ENCODE results near the gene SPRED2.
"Not testable (repeated sequence)": the region's sequence is repeated elsewhere in the genome, so short reads cannot be mapped to it uniquely, and the experiment has no call there.

Gene SPRED2

DNA sequence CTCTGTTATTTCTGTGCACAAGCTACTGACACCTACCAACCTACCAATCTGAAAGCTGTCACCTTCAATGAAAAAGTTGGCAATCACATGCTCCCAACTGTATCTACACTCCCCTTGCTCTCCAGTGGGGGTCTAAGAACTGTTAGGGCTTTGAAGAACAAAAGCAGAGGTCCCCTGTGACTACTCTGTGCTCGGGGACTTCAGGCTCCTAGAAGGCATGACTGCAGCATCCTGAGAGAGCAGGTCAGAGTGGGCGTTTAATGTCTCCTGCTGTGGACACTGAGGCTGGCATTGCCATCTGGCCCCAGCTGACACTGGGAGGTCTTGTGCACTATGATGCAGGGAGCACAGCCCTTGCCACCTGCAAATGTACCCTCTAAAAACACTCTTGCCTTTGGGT is 111.5 kb downstream of the SPRED2 start:
- DNase-seq (ENCODE audit: low read depth): no peak
- H3K4me3 ChIP-seq (ENCODE audit: low read depth, low read length): no peak overlapping the region
- TF ChIP-seq, protein P1, sequence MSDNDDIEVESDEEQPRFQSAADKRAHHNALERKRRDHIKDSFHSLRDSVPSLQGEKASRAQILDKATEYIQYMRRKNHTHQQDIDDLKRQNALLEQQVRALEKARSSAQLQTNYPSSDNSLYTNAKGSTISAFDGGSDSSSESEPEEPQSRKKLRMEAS (IDR thresholded peaks at IDR 0.05; ENCODE audit: low read depth, low read length): no peak
- no peak for TF ChIP-seq MYC (IDR thresholded peaks at IDR 0.05; ENCODE audit: low read depth, low read length)
- TF ChIP-seq, protein P2, sequence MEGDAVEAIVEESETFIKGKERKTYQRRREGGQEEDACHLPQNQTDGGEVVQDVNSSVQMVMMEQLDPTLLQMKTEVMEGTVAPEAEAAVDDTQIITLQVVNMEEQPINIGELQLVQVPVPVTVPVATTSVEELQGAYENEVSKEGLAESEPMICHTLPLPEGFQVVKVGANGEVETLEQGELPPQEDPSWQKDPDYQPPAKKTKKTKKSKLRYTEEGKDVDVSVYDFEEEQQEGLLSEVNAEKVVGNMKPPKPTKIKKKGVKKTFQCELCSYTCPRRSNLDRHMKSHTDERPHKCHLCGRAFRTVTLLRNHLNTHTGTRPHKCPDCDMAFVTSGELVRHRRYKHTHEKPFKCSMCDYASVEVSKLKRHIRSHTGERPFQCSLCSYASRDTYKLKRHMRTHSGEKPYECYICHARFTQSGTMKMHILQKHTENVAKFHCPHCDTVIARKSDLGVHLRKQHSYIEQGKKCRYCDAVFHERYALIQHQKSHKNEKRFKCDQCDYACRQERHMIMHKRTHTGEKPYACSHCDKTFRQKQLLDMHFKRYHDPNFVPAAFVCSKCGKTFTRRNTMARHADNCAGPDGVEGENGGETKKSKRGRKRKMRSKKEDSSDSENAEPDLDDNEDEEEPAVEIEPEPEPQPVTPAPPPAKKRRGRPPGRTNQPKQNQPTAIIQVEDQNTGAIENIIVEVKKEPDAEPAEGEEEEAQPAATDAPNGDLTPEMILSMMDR (IDR thresholded peaks at IDR 0.05; ENCODE audit: low read depth, low read length): no peak
- no peak for TF ChIP-seq POLR2A (IDR thresholded peaks at IDR 0.05; ENCODE audit: extremely low read depth, insufficient read length)

DNA sequence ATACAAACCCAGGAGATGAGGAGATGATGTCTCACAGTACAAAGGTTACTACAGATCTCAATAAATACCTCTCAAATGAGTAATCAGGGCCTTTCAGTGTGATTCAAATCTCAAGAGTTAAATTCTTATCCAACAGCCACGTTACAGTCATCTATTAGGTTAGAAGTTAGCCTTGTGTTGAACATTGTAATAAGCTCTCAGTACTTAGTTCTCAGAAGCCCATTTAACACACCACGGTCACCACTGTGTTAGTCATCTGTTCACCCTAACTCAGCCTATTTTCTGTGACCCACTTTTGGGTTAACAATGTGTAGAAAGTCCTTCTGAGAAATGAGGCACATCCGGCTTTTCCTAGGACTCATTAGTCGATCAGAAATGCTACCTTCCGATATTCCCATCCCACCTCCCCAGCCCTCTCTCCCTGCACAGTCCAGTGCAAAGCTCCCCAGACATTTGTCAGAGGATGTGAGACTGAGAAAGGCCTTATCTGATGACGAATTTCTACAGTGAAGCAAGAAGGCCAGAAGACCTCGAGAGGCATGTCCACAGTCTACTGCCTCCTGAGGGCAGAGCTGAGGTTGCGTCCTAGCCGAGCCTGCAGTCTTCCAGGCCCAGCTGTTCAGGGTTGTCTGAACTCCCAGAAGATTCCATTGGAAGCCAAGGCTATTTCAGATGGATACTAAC is 112.2 kb downstream of the SPRED2 start:
- H3K4me3 ChIP-seq (ENCODE audit: low read depth, low read length): no peak overlapping the region
- DNase-seq (ENCODE audit: low read depth): peak; percentile 38
- TF ChIP-seq, protein P1 (IDR thresholded peaks at IDR 0.05; ENCODE audit: low read depth, low read length): no peak
- TF ChIP-seq MYC (IDR thresholded peaks at IDR 0.05; ENCODE audit: low read depth, low read length): no peak
- TF ChIP-seq, protein P2 (IDR thresholded peaks at IDR 0.05; ENCODE audit: low read depth, low read length): no peak
- no peak for TF ChIP-seq POLR2A (IDR thresholded peaks at IDR 0.05; ENCODE audit: extremely low read depth, insufficient read length)

DNA sequence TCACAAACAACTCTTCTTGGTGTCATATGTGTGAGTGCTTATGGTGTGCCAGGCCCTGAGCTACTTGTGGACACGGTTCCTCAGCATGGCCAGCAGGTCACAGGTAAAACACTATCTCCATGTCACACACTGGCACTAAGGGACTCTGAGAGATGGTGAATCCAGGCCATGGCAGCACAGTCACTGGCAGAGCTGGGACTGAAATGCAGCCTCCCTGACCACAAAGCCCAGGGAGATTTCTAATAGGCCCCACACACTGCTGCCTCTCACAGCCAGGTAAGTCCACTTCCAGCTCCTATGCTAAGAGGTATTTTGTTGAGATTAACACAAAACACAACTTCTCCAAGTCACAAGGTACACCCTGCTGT is 112.7 kb downstream of the SPRED2 start:
- DNase-seq (ENCODE audit: low read depth): no peak
- TF ChIP-seq, protein P1 (IDR thresholded peaks at IDR 0.05; ENCODE audit: low read depth, low read length): no peak
- TF ChIP-seq POLR2A (IDR thresholded peaks at IDR 0.05; ENCODE audit: extremely low read depth, insufficient read length) (no peak), MYC (IDR thresholded peaks at IDR 0.05; ENCODE audit: low read depth, low read length) (no peak)
- TF ChIP-seq, protein P2 (IDR thresholded peaks at IDR 0.05; ENCODE audit: low read depth, low read length): no peak
- no peak overlapping the region for H3K4me3 ChIP-seq (ENCODE audit: low read depth, low read length)

DNA sequence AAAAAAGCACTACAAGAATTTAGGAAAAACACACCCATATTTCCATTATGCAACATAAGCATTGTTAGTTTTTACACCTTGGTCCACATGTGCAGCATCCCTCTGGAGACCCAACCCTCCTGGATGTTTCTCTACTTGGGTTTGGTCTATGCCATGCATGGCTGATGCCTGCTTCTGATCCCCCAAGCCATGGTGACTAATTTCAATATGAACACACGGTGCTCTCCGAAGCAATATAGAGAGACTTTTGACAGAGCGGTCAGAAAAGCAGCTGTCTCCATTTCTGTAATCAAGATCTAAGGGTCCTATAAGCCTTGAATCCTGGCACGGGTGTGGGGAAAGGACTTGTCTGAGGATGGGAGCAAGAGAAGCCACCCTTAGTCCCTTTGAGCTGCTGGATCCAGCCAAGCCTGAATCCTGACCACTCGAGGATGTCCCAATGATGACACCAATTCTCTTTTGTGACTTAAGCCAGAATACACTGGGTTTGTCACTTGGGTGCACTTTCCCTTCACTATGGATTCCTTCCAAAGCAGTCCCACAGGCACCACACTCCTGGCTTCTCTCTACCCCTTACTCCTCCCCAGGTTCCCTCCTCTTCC is 113.2 kb downstream of the SPRED2 start:
- no peak for DNase-seq (ENCODE audit: low read depth)
- H3K4me3 ChIP-seq (ENCODE audit: low read depth, low read length): no peak overlapping the region
- TF ChIP-seq, protein P1 (IDR thresholded peaks at IDR 0.05; ENCODE audit: low read depth, low read length): no peak
- TF ChIP-seq, protein P2 (IDR thresholded peaks at IDR 0.05; ENCODE audit: low read depth, low read length): no peak
- TF ChIP-seq MYC (IDR thresholded peaks at IDR 0.05; ENCODE audit: low read depth, low read length): no peak

DNA sequence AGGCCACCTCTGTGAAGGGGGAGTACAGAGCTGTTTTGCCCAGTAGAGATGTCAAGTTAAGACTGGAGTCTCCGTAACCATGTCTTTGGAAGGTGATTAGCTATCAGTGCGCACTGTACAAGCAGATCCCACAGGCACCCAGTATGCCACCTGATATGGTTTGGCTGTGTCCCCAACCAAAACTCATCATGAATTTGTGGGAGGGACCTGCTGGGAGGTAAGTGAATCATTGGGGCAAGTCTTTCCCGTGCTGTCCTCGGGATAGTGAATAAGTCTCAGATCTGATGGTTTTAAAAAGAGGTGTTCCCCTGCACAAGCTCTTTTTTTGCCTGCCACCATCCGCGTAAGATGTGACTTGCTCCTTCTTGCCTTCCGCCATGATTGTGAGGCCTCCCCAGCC is 114.6 kb downstream of the SPRED2 start:
- DNase-seq (ENCODE audit: low read depth): no peak
- no peak for TF ChIP-seq MYC (IDR thresholded peaks at IDR 0.05; ENCODE audit: low read depth, low read length)
- no peak for TF ChIP-seq POLR2A (IDR thresholded peaks at IDR 0.05; ENCODE audit: extremely low read depth, insufficient read length)
- TF ChIP-seq, protein P1 (IDR thresholded peaks at IDR 0.05; ENCODE audit: low read depth, low read length): no peak
- TF ChIP-seq, protein P2 (IDR thresholded peaks at IDR 0.05; ENCODE audit: low read depth, low read length): no peak
- no peak overlapping the region for H3K4me3 ChIP-seq (ENCODE audit: low read depth, low read length)

DNA sequence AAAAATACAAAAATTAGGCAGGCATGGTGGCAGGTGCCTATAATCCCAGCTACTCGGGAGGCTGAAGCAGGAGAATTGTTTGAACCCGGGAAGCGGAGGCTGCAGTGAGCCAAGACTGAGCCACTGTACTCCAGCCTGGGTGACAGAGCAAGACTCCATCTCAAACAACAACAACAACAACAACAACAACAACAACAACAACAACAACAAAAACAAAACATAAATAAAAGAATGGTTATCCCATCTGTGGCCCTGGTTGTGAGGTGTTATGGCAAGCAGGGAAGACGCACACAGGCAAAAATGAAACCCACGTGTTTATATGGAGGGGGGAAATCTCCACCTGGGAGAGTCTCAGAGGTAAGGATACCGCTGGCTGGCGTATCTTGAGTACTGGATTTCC is 115.0 kb downstream of the SPRED2 start:
- H3K4me3 ChIP-seq (ENCODE audit: low read depth, low read length); DNase-seq (ENCODE audit: low read depth): not testable (repeated sequence)
